ENCODE measurements around the gene NBR1. TPM values are rescaled to one million over a fixed set of nuclear protein-coding genes. Genes with fewer than 3 reads are reported as not detected.

Gene NBR1
- total RNA-seq, 1 experiment from 2014 or later = 93.7 TPM

GRCh38 chr17:43212641-43213490 is 41.9 kb downstream of the NBR1 start:
- ChIA-PET POLR2A (ENCODE audit: unreplicated experiment) (interaction anchor here (0.6 to 2.1 kb wide), 5 partner anchors 15 to 509 kb away, joined by 4 to 14 read pairs (median 7); no protein-coding TSS in a partner anchor), CTCF (interaction anchor here (0.5 kb wide), 1 partner anchor 97 kb away, joined by 4 read pairs; no protein-coding TSS in a partner anchor)
- TF ChIP-seq CTCF (conservative IDR thresholded peaks at IDR 0.05) (no peak), EZH2 (IDR thresholded peaks at IDR 0.05; ENCODE audit: low read depth) (no peak)
- H4K20me1 ChIP-seq (ENCODE audit: insufficient read depth) = no peaks in the 10 kb centered on the region
- no peaks in the 10 kb centered on the region for H3K9me2 ChIP-seq (ENCODE audit: insufficient read depth)
- peak overlapping the region; percentile 70; the same call in 1 of the 2 replicates for H3K4me3 ChIP-seq
- H3K4me2 ChIP-seq = peak overlapping the region; percentile 86
- no peak for DNase-seq
- BruUV-seq (replicated peaks) = no TSS peak
- H3K4me1 ChIP-seq (replicated peaks; ENCODE audit: insufficient read depth) = peaks cover 16% of the 10 kb centered on the region
- no peak overlapping the region; the same call in 1 of the 2 replicates for H2AFZ ChIP-seq
- H3F3A ChIP-seq (ENCODE audit: insufficient read depth, low read depth) = peaks cover 31% of the 10 kb centered on the region
- no peaks in the 10 kb centered on the region for H3K9me3 ChIP-seq (ENCODE audit: insufficient read depth, low read depth)
- peaks cover 15% of the 10 kb centered on the region; the same call in 1 of the 2 replicates for H3K36me3 ChIP-seq (ENCODE audit: low read depth)
- no peaks in the 10 kb centered on the region for H3K27me3 ChIP-seq (ENCODE audit: insufficient read depth, low read depth)
- intact Hi-C loops (cut with micrococcal nuclease; ENCODE audit: unreplicated experiment) = no loop called here
- no peak overlapping the region for H3K27ac ChIP-seq
- H3K79me2 ChIP-seq (ENCODE audit: low read depth) = no peaks in the 10 kb centered on the region

- H2AFZ ChIP-seq = no peak overlapping the region
- peaks cover 16% of the 10 kb centered on the region for H3K4me1 ChIP-seq (replicated peaks; ENCODE audit: insufficient read depth)
- TF ChIP-seq EZH2 (IDR thresholded peaks at IDR 0.05; ENCODE audit: low read depth) = no peak
- no peak for TF ChIP-seq CTCF (conservative IDR thresholded peaks at IDR 0.05)
- no peak for DNase-seq
- no peaks in the 10 kb centered on the region for H3K9me2 ChIP-seq (ENCODE audit: insufficient read depth)
- H3F3A ChIP-seq (ENCODE audit: insufficient read depth, low read depth) = peaks cover 31% of the 10 kb centered on the region
- H3K4me3 ChIP-seq = no peak overlapping the region
- H3K36me3 ChIP-seq (ENCODE audit: low read depth) = peaks cover 10% of the 10 kb centered on the region; the same call in 1 of the 2 replicates
- ChIA-PET CTCF (interaction anchor here (0.5 kb wide), 1 partner anchor 97 kb away, joined by 4 read pairs; no protein-coding TSS in a partner anchor), POLR2A (ENCODE audit: unreplicated experiment) (no interaction called here)
- no peaks in the 10 kb centered on the region for H3K27me3 ChIP-seq (ENCODE audit: insufficient read depth, low read depth)
- intact Hi-C loops (cut with micrococcal nuclease; ENCODE audit: unreplicated experiment) = no loop called here
- no peak overlapping the region for H3K27ac ChIP-seq
- no peak overlapping the region for H3K4me2 ChIP-seq
- no TSS peak for BruUV-seq (replicated peaks)
- H4K20me1 ChIP-seq (ENCODE audit: insufficient read depth) = no peaks in the 10 kb centered on the region
- no peaks in the 10 kb centered on the region for H3K79me2 ChIP-seq (ENCODE audit: low read depth)
- no peaks in the 10 kb centered on the region for H3K9me3 ChIP-seq (ENCODE audit: insufficient read depth, low read depth)
Observed at GRCh38 chr17:43213545-43213944, 42.5 kb downstream of the NBR1 start.

GRCh38 chr17:43215341-43215740 is 44.3 kb downstream of the NBR1 start:
- no peak overlapping the region for H2AFZ ChIP-seq
- H3K36me3 ChIP-seq (ENCODE audit: low read depth) = 0 out of 2 replicates have a peak, but pooled peaks cover 1% of the 10 kb centered on the region
- no peaks in the 10 kb centered on the region for H3K79me2 ChIP-seq (ENCODE audit: low read depth)
- H3F3A ChIP-seq (ENCODE audit: insufficient read depth, low read depth) = peaks cover 25% of the 10 kb centered on the region
- no peaks in the 10 kb centered on the region for H3K27me3 ChIP-seq (ENCODE audit: insufficient read depth, low read depth)
- H4K20me1 ChIP-seq (ENCODE audit: insufficient read depth) = no peaks in the 10 kb centered on the region
- ChIA-PET POLR2A (ENCODE audit: unreplicated experiment) (no interaction called here), CTCF (no interaction called here)
- BruUV-seq (replicated peaks) = no TSS peak
- TF ChIP-seq CTCF (conservative IDR thresholded peaks at IDR 0.05) (no peak), EZH2 (IDR thresholded peaks at IDR 0.05; ENCODE audit: low read depth) (no peak)
- H3K4me1 ChIP-seq (replicated peaks; ENCODE audit: insufficient read depth) = peaks cover 10% of the 10 kb centered on the region
- no peak overlapping the region for H3K4me2 ChIP-seq
- H3K27ac ChIP-seq = no peak overlapping the region
- intact Hi-C loops (cut with micrococcal nuclease; ENCODE audit: unreplicated experiment) = no loop called here
- H3K9me2 ChIP-seq (ENCODE audit: insufficient read depth) = no peaks in the 10 kb centered on the region
- DNase-seq = no peak
- no peaks in the 10 kb centered on the region for H3K9me3 ChIP-seq (ENCODE audit: insufficient read depth, low read depth)
- H3K4me3 ChIP-seq = no peak overlapping the region
